HEK293 (cell line): Measurements from ENCODE around the gene ATXN7L3B.

ENCODE experiments used
- CTCF ChIA-PET: fragments of 350-600 bp; formaldehyde crosslinking; extraction: SDS; loops from one replicate; lab custom pipeline; 2021; ENCODE audit warnings: antibody characterized with exemption; lab: Yijun Ruan, JAX
- POLR2A ChIA-PET: fragments of 300-600 bp; formaldehyde crosslinking; extraction: SDS; loops from one replicate; lab custom pipeline; 2020; ENCODE audit warnings: antibody characterized with exemption, inconsistent platforms; lab: Yijun Ruan, JAX
- H3K27ac ChIP-seq: fragments of 200-500 bp; sonication (Bioruptor generic); 2 replicates; pipeline ENCODE4 v1.5.1; 2014; ENCODE audit warnings: low read depth, low read length, control low read depth, inconsistent platforms; ENCODE audit errors: extremely low read depth
- H3K36me3 ChIP-seq, 2 experiments: fragments of 200-500 bp in 1 of 2; sonication (Bioruptor generic) in 1 of 2; 1 replicate in 1 of 2; 2 replicates in 1 of 2; pipeline ENCODE4 v1.5.1; 2014 to 2017; ENCODE audit warnings: inconsistent platforms in 2 of 2, low read length in 2 of 2; ENCODE audit not compliant: control insufficient read depth in 2 of 2, insufficient read depth in 1 of 2
- H3K4me1 ChIP-seq: fragments of 200-500 bp; sonication (Bioruptor generic); 2 replicates; pipeline ENCODE4 v1.5.1; 2014; ENCODE audit warnings: mild to moderate bottlenecking, low read length, inconsistent platforms; ENCODE audit not compliant: control insufficient read depth, insufficient read depth
- H3K4me3 ChIP-seq: 2 replicates; pipeline ENCODE4 v1.5.1; 2011; ENCODE audit warnings: low read depth, mild to moderate bottlenecking, control low read depth, low read length, moderate library complexity
- H3K9me3 ChIP-seq: fragments of 200-500 bp; sonication (Bioruptor generic); 2 replicates; pipeline ENCODE4 v1.5.1; 2014; ENCODE audit warnings: low read depth, low read length, inconsistent platforms; ENCODE audit not compliant: control insufficient read depth, insufficient read depth
- BCL11A ChIP-seq: fragments of 450-650 bp; formaldehyde crosslinking; IDR thresholded peaks from 2 replicates; pipeline ENCODE4 v1.5.1; 2016; ENCODE audit warnings: low read depth, missing biosample characterization, missing genetic modification characterization
- HOXA7 ChIP-seq: sonication (generic); formaldehyde crosslinking; IDR thresholded peaks from 2 replicates; pipeline ENCODE4 v1.8.1; 2022; ENCODE audit warnings: missing genetic modification reagents, borderline replicate concordance
- IKZF3 ChIP-seq: fragments of 450-650 bp; IDR thresholded peaks from 2 replicates; pipeline ENCODE4 v1.5.0; 2018; ENCODE audit warnings: missing biosample characterization, mild to moderate bottlenecking, missing genetic modification characterization, moderate library complexity
- KLF16 ChIP-seq: fragments of 450-650 bp; formaldehyde crosslinking; IDR thresholded peaks from 2 replicates; pipeline ENCODE4 v1.5.1; 2017; ENCODE audit warnings: missing biosample characterization, missing genetic modification characterization
- MZF1 ChIP-seq: fragments of 450-650 bp; formaldehyde crosslinking; IDR thresholded peaks from 2 replicates; pipeline ENCODE4 v1.5.1; 2017; ENCODE audit warnings: missing biosample characterization, missing genetic modification characterization, borderline replicate concordance
- ZBTB48 ChIP-seq: fragments of 450-650 bp; formaldehyde crosslinking; IDR thresholded peaks from 2 replicates; pipeline ENCODE4 v1.5.1; 2016; ENCODE audit warnings: missing biosample characterization, missing genetic modification characterization
- ZBTB7A ChIP-seq: fragments of 450-650 bp; formaldehyde crosslinking; IDR thresholded peaks from 2 replicates; pipeline ENCODE4 v1.5.1; 2016; ENCODE audit warnings: low read depth, missing biosample characterization, missing genetic modification characterization
- ZFP3 ChIP-seq: fragments of 450-650 bp; formaldehyde crosslinking; IDR thresholded peaks from 2 replicates; pipeline ENCODE4 v1.5.1; 2016; ENCODE audit warnings: low read depth, missing biosample characterization, missing genetic modification characterization
- ZNF133 ChIP-seq: fragments of 450-650 bp; formaldehyde crosslinking; IDR thresholded peaks from 2 replicates; pipeline ENCODE4 v1.5.1; 2016; ENCODE audit warnings: missing biosample characterization, missing genetic modification characterization
- ZNF19 ChIP-seq: fragments of 450-650 bp; formaldehyde crosslinking; IDR thresholded peaks from 2 replicates; pipeline ENCODE4; 2016; ENCODE audit warnings: missing biosample characterization, missing genetic modification characterization, low read depth
- ZNF214 ChIP-seq: fragments of 450-650 bp; formaldehyde crosslinking; IDR thresholded peaks from 2 replicates; pipeline ENCODE4 v1.5.1; 2017; ENCODE audit warnings: missing biosample characterization, mild to moderate bottlenecking, missing genetic modification characterization, borderline replicate concordance
- ZNF24 ChIP-seq: fragments of 450-650 bp; formaldehyde crosslinking; IDR thresholded peaks from 2 replicates; pipeline ENCODE4 v1.5.1; 2016; ENCODE audit warnings: missing biosample characterization, missing genetic modification characterization
- ZNF266 ChIP-seq: fragments of 450-650 bp; formaldehyde crosslinking; IDR thresholded peaks from 2 replicates; pipeline ENCODE4 v1.5.1; 2016; ENCODE audit warnings: missing biosample characterization, missing genetic modification characterization, low read depth
- ZNF335 ChIP-seq: fragments of 450-650 bp; formaldehyde crosslinking; conservative IDR thresholded peaks from 2 replicates; pipeline ENCODE4 v1.5.1; 2016; ENCODE audit warnings: missing biosample characterization, missing genetic modification characterization
- ZNF596 ChIP-seq: fragments of 450-650 bp; IDR thresholded peaks from 2 replicates; pipeline ENCODE4 v1.5.0; 2018; ENCODE audit warnings: missing biosample characterization, mild to moderate bottlenecking, missing genetic modification characterization, moderate library complexity
- ZNF654 ChIP-seq: fragments of 450-650 bp; formaldehyde crosslinking; IDR thresholded peaks from 2 replicates; pipeline ENCODE4 v1.5.1; 2016; ENCODE audit warnings: low read depth, missing biosample characterization, missing genetic modification characterization
- ZNF658 ChIP-seq: fragments of 450-650 bp; formaldehyde crosslinking; IDR thresholded peaks from 2 replicates; pipeline ENCODE4; 2016; ENCODE audit warnings: missing biosample characterization, missing genetic modification characterization
- ZNF660 ChIP-seq: fragments of 450-650 bp; IDR thresholded peaks from 2 replicates; pipeline ENCODE4 v1.5.1; 2018; ENCODE audit warnings: missing biosample characterization, mild to moderate bottlenecking, missing genetic modification characterization
- ZNF768 ChIP-seq: fragments of 450-650 bp; formaldehyde crosslinking; IDR thresholded peaks from 2 replicates; pipeline ENCODE4 v1.5.1; 2018; ENCODE audit warnings: missing biosample characterization, mild to moderate bottlenecking, missing genetic modification characterization
- ZXDB ChIP-seq: fragments of 450-650 bp; formaldehyde crosslinking; IDR thresholded peaks from 2 replicates; pipeline ENCODE4 v1.5.1; 2016; ENCODE audit warnings: missing biosample characterization, missing genetic modification characterization
- TF ChIP-seq, protein P1 (sequence below): fragments of 450-650 bp; formaldehyde crosslinking; IDR thresholded peaks from 2 replicates; pipeline ENCODE4 v1.5.1; 2016; ENCODE audit warnings: missing biosample characterization, missing genetic modification characterization
- TF ChIP-seq, protein P2 (sequence below): IDR thresholded peaks from 2 replicates; pipeline ENCODE4 v1.6.1; 2011; ENCODE audit warnings: mild to moderate bottlenecking, low read depth, low read length, borderline replicate concordance
- TF ChIP-seq, protein P3 (sequence below): fragments of 450-650 bp; formaldehyde crosslinking; IDR thresholded peaks from 2 replicates; pipeline ENCODE4 v1.5.1; 2016; ENCODE audit warnings: missing biosample characterization, missing genetic modification characterization
- TF ChIP-seq, protein P4 (sequence below): fragments of 450-650 bp; formaldehyde crosslinking; IDR thresholded peaks from 2 replicates; pipeline ENCODE4 v1.5.1; 2016; ENCODE audit warnings: missing biosample characterization, missing genetic modification characterization
- TF ChIP-seq, protein P5 (sequence below): fragments of 450-650 bp; formaldehyde crosslinking; IDR thresholded peaks from 2 replicates; pipeline ENCODE4 v1.5.1; 2016; ENCODE audit warnings: missing biosample characterization, missing genetic modification characterization, borderline replicate concordance
- TF ChIP-seq, protein P6 (sequence below): sonication (generic); formaldehyde crosslinking; IDR thresholded peaks from 2 replicates; pipeline ENCODE4 v1.8.1; 2022; ENCODE audit warnings: mild to moderate bottlenecking, moderate library complexity, missing genetic modification reagents
- TF ChIP-seq, protein P7 (sequence below): fragments of 450-650 bp; formaldehyde crosslinking; IDR thresholded peaks from 2 replicates; pipeline ENCODE4 v1.5.1; 2017; ENCODE audit warnings: missing biosample characterization, missing genetic modification characterization

Gene ATXN7L3B

DNA sequence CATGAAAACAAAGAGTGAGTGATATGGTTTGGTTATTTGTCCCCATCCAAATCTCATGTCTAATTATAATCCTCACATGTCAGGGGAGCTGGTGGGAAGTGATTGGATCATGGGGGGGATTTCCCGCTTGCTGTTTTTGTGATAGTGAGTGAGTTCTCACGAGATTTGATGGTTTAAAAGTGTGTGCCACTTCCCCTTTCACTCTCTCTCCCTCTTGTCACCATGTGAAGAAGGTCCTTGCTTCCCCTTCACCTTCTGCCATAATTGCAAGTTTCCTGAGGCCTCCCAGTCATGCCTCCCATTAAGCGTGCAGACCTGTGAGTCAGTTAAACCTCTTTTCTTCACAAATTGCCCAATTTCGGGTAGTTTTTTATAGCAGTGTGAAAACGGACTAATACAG, 2.1 kb upstream of the ATXN7L3B start:
- POLR2A ChIA-PET, result no interaction called here
- CTCF ChIA-PET, result interaction anchor here (0.6 kb wide), 1 partner anchor 288 kb away, joined by 3 read pairs; no protein-coding TSS in a partner anchor
- no peaks in the 10 kb centered on the region for H3K9me3 ChIP-seq

DNA sequence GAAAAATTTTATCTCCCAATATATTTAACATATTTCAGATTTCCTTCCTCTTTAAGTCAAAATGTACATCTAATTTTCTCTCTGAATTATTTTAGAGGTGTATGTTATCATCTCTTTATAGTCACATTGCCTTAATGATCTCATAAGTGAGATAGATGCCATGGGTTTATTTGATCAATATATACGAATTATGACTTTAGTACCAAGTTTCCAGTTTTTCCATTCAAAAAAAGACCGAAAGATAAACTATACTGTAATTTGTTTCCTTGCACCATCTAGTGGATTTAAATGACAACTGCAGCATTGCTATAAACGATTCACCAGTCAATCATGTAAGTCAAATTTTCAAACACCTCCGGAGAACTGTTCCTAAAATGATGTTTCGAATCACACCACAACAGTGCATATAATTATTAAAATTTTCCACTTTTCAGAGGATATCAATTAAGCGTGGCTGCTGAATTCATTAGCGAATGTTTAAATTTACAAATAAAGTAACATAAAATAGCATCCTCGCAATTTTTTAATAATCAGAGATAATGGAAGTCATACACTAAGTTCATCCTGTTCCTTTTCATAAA, 419 bp upstream of the ATXN7L3B start:
- ChIA-PET CTCF (interaction anchor here (0.6 to 0.9 kb wide), 5 partner anchors 123 to 1108 kb away, joined by 3 to 4 read pairs (median 3); no protein-coding TSS in a partner anchor), POLR2A (interaction anchor here (0.7 kb wide), 1 partner anchor 19 kb away, joined by 3 read pairs; no protein-coding TSS in a partner anchor)
- TF ChIP-seq, protein P1, sequence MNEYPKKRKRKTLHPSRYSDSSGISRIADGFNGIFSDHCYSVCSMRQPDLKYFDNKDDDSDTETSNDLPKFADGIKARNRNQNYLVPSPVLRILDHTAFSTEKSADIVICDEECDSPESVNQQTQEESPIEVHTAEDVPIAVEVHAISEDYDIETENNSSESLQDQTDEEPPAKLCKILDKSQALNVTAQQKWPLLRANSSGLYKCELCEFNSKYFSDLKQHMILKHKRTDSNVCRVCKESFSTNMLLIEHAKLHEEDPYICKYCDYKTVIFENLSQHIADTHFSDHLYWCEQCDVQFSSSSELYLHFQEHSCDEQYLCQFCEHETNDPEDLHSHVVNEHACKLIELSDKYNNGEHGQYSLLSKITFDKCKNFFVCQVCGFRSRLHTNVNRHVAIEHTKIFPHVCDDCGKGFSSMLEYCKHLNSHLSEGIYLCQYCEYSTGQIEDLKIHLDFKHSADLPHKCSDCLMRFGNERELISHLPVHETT (tag by site-specific recombination), result no peak
- TF ChIP-seq, protein P2, sequence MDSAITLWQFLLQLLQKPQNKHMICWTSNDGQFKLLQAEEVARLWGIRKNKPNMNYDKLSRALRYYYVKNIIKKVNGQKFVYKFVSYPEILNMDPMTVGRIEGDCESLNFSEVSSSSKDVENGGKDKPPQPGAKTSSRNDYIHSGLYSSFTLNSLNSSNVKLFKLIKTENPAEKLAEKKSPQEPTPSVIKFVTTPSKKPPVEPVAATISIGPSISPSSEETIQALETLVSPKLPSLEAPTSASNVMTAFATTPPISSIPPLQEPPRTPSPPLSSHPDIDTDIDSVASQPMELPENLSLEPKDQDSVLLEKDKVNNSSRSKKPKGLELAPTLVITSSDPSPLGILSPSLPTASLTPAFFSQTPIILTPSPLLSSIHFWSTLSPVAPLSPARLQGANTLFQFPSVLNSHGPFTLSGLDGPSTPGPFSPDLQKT, result no peak
- TF ChIP-seq ZNF654 (peak; percentile 94), ZFP3 (tag by site-specific recombination) (no peak), ZBTB7A (tag by site-specific recombination) (no peak), ZNF335 (tag by site-specific recombination) (no peak), ZNF768 (tag by site-specific recombination) (no peak), BCL11A (no peak), HOXA7 (no peak), ZNF660 (tag by site-specific recombination) (peak; percentile 51), ZXDB (tag by site-specific recombination) (no peak), MZF1 (tag by site-specific recombination) (no peak)
- TF ChIP-seq, protein P3, sequence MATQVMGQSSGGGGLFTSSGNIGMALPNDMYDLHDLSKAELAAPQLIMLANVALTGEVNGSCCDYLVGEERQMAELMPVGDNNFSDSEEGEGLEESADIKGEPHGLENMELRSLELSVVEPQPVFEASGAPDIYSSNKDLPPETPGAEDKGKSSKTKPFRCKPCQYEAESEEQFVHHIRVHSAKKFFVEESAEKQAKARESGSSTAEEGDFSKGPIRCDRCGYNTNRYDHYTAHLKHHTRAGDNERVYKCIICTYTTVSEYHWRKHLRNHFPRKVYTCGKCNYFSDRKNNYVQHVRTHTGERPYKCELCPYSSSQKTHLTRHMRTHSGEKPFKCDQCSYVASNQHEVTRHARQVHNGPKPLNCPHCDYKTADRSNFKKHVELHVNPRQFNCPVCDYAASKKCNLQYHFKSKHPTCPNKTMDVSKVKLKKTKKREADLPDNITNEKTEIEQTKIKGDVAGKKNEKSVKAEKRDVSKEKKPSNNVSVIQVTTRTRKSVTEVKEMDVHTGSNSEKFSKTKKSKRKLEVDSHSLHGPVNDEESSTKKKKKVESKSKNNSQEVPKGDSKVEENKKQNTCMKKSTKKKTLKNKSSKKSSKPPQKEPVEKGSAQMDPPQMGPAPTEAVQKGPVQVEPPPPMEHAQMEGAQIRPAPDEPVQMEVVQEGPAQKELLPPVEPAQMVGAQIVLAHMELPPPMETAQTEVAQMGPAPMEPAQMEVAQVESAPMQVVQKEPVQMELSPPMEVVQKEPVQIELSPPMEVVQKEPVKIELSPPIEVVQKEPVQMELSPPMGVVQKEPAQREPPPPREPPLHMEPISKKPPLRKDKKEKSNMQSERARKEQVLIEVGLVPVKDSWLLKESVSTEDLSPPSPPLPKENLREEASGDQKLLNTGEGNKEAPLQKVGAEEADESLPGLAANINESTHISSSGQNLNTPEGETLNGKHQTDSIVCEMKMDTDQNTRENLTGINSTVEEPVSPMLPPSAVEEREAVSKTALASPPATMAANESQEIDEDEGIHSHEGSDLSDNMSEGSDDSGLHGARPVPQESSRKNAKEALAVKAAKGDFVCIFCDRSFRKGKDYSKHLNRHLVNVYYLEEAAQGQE (tag by site-specific recombination), result no peak
- TF ChIP-seq, protein P4, sequence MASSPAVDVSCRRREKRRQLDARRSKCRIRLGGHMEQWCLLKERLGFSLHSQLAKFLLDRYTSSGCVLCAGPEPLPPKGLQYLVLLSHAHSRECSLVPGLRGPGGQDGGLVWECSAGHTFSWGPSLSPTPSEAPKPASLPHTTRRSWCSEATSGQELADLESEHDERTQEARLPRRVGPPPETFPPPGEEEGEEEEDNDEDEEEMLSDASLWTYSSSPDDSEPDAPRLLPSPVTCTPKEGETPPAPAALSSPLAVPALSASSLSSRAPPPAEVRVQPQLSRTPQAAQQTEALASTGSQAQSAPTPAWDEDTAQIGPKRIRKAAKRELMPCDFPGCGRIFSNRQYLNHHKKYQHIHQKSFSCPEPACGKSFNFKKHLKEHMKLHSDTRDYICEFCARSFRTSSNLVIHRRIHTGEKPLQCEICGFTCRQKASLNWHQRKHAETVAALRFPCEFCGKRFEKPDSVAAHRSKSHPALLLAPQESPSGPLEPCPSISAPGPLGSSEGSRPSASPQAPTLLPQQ (tag by site-specific recombination), result no peak
- TF ChIP-seq, protein P5, sequence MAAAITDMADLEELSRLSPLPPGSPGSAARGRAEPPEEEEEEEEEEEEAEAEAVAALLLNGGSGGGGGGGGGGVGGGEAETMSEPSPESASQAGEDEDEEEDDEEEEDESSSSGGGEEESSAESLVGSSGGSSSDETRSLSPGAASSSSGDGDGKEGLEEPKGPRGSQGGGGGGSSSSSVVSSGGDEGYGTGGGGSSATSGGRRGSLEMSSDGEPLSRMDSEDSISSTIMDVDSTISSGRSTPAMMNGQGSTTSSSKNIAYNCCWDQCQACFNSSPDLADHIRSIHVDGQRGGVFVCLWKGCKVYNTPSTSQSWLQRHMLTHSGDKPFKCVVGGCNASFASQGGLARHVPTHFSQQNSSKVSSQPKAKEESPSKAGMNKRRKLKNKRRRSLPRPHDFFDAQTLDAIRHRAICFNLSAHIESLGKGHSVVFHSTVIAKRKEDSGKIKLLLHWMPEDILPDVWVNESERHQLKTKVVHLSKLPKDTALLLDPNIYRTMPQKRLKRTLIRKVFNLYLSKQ (tag by site-specific recombination), result no peak

More for the DNA sequence above, 2.1 kb upstream of the ATXN7L3B start:
- TF ChIP-seq ZNF24 (no peak), ZBTB48 (tag by site-specific recombination) (no peak), ZNF658 (tag by site-specific recombination) (no peak), ZNF266 (tag by site-specific recombination) (no peak), ZNF133 (tag by site-specific recombination) (no peak), ZNF19 (no peak), IKZF3 (tag by site-specific recombination) (no peak), ZNF596 (tag by site-specific recombination) (no peak), ZNF214 (no peak), KLF16 (tag by site-specific recombination) (no peak)
- TF ChIP-seq, protein P6, sequence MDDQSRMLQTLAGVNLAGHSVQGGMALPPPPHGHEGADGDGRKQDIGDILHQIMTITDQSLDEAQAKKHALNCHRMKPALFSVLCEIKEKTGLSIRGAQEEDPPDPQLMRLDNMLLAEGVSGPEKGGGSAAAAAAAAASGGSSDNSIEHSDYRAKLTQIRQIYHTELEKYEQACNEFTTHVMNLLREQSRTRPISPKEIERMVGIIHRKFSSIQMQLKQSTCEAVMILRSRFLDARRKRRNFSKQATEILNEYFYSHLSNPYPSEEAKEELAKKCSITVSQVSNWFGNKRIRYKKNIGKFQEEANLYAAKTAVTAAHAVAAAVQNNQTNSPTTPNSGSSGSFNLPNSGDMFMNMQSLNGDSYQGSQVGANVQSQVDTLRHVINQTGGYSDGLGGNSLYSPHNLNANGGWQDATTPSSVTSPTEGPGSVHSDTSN (CRISPR knock-in tag), result no peak
- TF ChIP-seq, protein P7, sequence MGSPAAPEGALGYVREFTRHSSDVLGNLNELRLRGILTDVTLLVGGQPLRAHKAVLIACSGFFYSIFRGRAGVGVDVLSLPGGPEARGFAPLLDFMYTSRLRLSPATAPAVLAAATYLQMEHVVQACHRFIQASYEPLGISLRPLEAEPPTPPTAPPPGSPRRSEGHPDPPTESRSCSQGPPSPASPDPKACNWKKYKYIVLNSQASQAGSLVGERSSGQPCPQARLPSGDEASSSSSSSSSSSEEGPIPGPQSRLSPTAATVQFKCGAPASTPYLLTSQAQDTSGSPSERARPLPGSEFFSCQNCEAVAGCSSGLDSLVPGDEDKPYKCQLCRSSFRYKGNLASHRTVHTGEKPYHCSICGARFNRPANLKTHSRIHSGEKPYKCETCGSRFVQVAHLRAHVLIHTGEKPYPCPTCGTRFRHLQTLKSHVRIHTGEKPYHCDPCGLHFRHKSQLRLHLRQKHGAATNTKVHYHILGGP (tag by site-specific recombination), result no peak
- Histone ChIP-seq H3K4me3 (no peak overlapping the region), H3K36me3 (peaks cover 0 to 20% of the 10 kb centered on the region in 2 experiments; a peak in 1 of 3 replicates), H3K4me1 (peaks cover 12% of the 10 kb centered on the region), H3K27ac (no peak overlapping the region)

More for the DNA sequence above, 419 bp upstream of the ATXN7L3B start:
- Histone ChIP-seq H3K9me3 (no peaks in the 10 kb centered on the region), H3K4me3 (peak overlapping the region; percentile 95), H3K27ac (peak overlapping the region; percentile 95), H3K4me1 (peaks cover 15% of the 10 kb centered on the region), H3K36me3 (peaks cover 6 to 37% of the 10 kb centered on the region in 2 experiments)
